CD14-positive monocyte (primary cell): Measurements from ENCODE around the gene CNTNAP2. TPM values are rescaled to one million over a fixed set of nuclear protein-coding genes. Genes with fewer than 3 reads are reported as not detected.

Source experiments
- DNase-seq, 3 donors: peaks; one replicate each; pipeline ENCODE4 v3.0.0-alpha.2; 2011 to 2022
- H2AFZ ChIP-seq: 2 replicates; pipeline ENCODE4 v1.6.0; 2012; ENCODE audit warnings: mild to moderate bottlenecking, low read depth, low read length, inconsistent platforms; ENCODE audit not compliant: insufficient read depth, poor library complexity, severe bottlenecking
- H3K27ac ChIP-seq, 2 donors: 1 replicate in 1 of 2; 2 replicates in 1 of 2; pipeline ENCODE4 v1.5.1; 2012 to 2013; ENCODE audit warnings: low read length in 2 of 2, control low read depth in 1 of 2, inconsistent platforms in 1 of 2, low read depth in 1 of 2, mild to moderate bottlenecking in 1 of 2
- H3K27me3 ChIP-seq, 2 donors: one replicate each; pipeline versions ENCODE4 v1.6.0 to v1.6.1; 2011 to 2013; ENCODE audit warnings: low read length in 2 of 2; ENCODE audit not compliant: control insufficient read depth in 2 of 2, insufficient read depth in 2 of 2
- H3K36me3 ChIP-seq, 2 donors: replicated peaks in 1 of 2; 1 replicate in 1 of 2; 2 replicates in 1 of 2; pipeline versions ENCODE4 v1.5.1 to v1.6.1; 2012 to 2013; ENCODE audit warnings: low read length in 2 of 2, control low read depth in 1 of 2, inconsistent platforms in 1 of 2, mild to moderate bottlenecking in 1 of 2; ENCODE audit not compliant: insufficient read depth in 2 of 2, control insufficient read depth in 1 of 2
- H3K4me1 ChIP-seq, 2 donors: 1 replicate in 1 of 2; 2 replicates in 1 of 2; pipeline versions ENCODE4 v1.5.1 to v1.6.1; 2012 to 2013; ENCODE audit warnings: low read length in 2 of 2, control low read depth in 1 of 2, inconsistent platforms in 1 of 2, mild to moderate bottlenecking in 1 of 2, moderate library complexity in 1 of 2; ENCODE audit not compliant: insufficient read depth in 2 of 2, control insufficient read depth in 1 of 2
- H3K4me2 ChIP-seq: replicated peaks from 2 replicates; pipeline ENCODE3; 2012; ENCODE audit warnings: low read length, moderate library complexity, mild to moderate bottlenecking; ENCODE audit not compliant: poor library complexity, severe bottlenecking; ENCODE audit errors: extremely low read depth
- H3K4me3 ChIP-seq, 3 experiments: fragments of 200-600 bp in 1 of 3; sonication (generic) in 1 of 3; replicated peaks in 1 of 3; 1 replicate in 2 of 3; 2 replicates in 1 of 3; pipeline ENCODE4 v1.5.1; 2011 to 2013; ENCODE audit warnings: low read length in 3 of 3, mild to moderate bottlenecking in 3 of 3, control low read depth in 2 of 3, low read depth in 2 of 3, inconsistent platforms in 1 of 3, moderate library complexity in 1 of 3
- H3K79me2 ChIP-seq: 2 replicates; pipeline ENCODE4 v1.6.0; 2012; ENCODE audit warnings: mild to moderate bottlenecking, control low read depth, inconsistent platforms, low read length, moderate library complexity; ENCODE audit not compliant: insufficient read depth
- H3K9ac ChIP-seq: 2 replicates; pipeline ENCODE4 v1.6.0; 2017; ENCODE audit warnings: low read length, mild to moderate bottlenecking; ENCODE audit not compliant: insufficient read depth, poor library complexity, severe bottlenecking
- H3K9me3 ChIP-seq, 2 donors: replicated peaks in 1 of 2; 1 replicate in 1 of 2; 2 replicates in 1 of 2; pipeline versions ENCODE4 v1.5.1 to v1.6.1; 2012 to 2013; ENCODE audit warnings: low read length in 2 of 2, control low read depth in 1 of 2; ENCODE audit not compliant: control insufficient read depth in 1 of 2, insufficient read depth in 1 of 2
- H4K20me1 ChIP-seq: 2 replicates; pipeline ENCODE4 v1.6.0; 2012; ENCODE audit warnings: mild to moderate bottlenecking, low read length, control low read depth, moderate library complexity; ENCODE audit not compliant: insufficient read depth
- H3K27ac Mint-ChIP-seq, 7 donors: one replicate each; pipeline ENCODE4 v1.8.0; 2020; ENCODE audit warnings: mild to moderate bottlenecking in 7 of 7, mixed read lengths in 7 of 7, moderate library complexity in 6 of 7, inconsistent platforms in 2 of 7
- H3K27me3 Mint-ChIP-seq, 3 donors: one replicate each; pipeline ENCODE4 v1.8.0; 2021 to 2022; ENCODE audit warnings: low read depth in 3 of 3, mild to moderate bottlenecking in 3 of 3, mixed read lengths in 3 of 3, moderate library complexity in 3 of 3, inconsistent platforms in 1 of 3
- H3K36me3 Mint-ChIP-seq, 2 donors: one replicate each; pipeline ENCODE4 v1.8.0; 2020; ENCODE audit warnings: mixed read lengths in 2 of 2, inconsistent platforms in 1 of 2, mild to moderate bottlenecking in 1 of 2
- H3K4me1 Mint-ChIP-seq: one replicate; pipeline ENCODE4 v1.8.0; 2020; ENCODE audit warnings: mild to moderate bottlenecking, mixed read lengths
- H3K4me3 Mint-ChIP-seq, 2 donors: one replicate each; pipeline ENCODE4 v1.8.0; 2020; ENCODE audit warnings: mild to moderate bottlenecking in 2 of 2, mixed read lengths in 2 of 2, moderate library complexity in 1 of 2
- H3K9me3 Mint-ChIP-seq, 7 donors: one replicate each; pipeline ENCODE4 v1.8.0; 2020 to 2022; ENCODE audit warnings: mixed read lengths in 7 of 7, mild to moderate bottlenecking in 6 of 7, moderate library complexity in 6 of 7, inconsistent platforms in 2 of 7
- whole genome bisulfite sequencing: methylation state at CpG from one replicate; pipeline ENCODE4 v1.1.5; 2013; ENCODE audit warnings: missing lambda C conversion rate; ENCODE audit not compliant: insufficient coverage; 5-methylcytosine and 5-hydroxymethylcytosine counted together
- intact Hi-C, 2 donors: fragments of 100-400 bp; cut with micrococcal nuclease; formaldehyde crosslinking; loops; one replicate each; pipeline versions ENCODE4 v1.15.0 to v1.15.1; 2023
- polyA plus RNA-seq, 3 donors: library from polyadenylated mRNA; depleted of rRNA in 1 of 3; unstranded in 2 of 3; stranded (reverse) in 1 of 3; fragments of 300-500 nt in 2 of 3; fragments of >200 nt in 1 of 3; fragmentation: Illumina TruSeq in 2 of 3; gene quantifications; 1 replicate in 2 of 3; 2 replicates in 1 of 3; pipeline ENCODE4 v1.2.3, GENCODE V29; 2012 to 2021
- TF ChIP-seq, protein P1 (sequence below): fragments of 200-600 bp; IDR thresholded peaks from one replicate; pipeline ENCODE4 v1.8.0; 2022; ENCODE audit warnings: antibody characterized with exemption, mild to moderate bottlenecking

CNTNAP2 gene
- polyA plus RNA-seq, 3 donors: 0.01 TPM; not detected in 2

DNA sequence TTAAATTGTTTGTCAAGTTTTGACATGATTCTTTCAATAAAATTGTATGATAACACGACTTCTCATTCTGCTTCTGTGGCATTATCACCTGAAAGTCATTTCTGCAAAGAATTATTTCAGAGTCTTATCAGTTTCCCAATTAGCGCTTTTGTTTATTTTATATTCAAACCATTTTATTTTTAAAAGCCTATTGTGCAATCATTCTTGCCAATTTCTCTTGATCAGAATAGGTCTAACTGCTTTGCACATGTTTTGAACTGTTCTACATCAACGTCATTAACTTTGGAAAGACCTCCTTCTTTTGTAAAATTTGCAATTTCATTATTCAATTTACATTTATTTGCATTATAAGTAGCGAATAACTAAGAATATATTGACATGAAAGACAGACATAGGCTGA is 758.1 kb downstream of the CNTNAP2 start:
- no peak overlapping the region for H3K27ac Mint-ChIP-seq
- DNase-seq: no peak
- no peaks in the 10 kb centered on the region for H3K4me1 Mint-ChIP-seq

DNA sequence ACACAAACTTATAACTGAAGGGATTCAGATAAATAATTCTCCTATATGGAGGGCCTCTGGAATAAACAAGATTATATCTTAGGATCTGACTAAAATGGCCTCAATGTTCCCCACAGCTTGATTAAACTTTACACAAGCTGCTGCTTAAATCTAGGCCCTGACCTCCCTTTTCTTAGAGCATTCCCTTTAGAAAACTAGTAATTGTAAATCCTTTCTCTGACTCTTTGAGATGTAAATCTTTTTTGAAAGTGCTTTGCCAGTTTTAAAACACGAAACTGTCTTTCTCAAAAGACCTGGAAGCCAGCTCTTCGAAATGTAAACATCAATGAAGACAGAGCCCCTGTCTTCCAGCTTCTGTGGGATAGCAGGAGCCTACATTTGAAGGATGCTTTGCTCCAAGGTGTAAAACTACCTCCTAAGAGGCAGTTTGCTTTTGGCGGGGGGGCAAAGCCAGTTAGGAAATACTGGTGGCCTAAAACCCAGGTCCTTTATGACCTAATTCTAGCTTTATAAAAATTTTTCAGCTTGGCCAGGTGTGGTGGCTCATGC is 758.7 kb downstream of the CNTNAP2 start:
- WGBS: 100% methylated on average over 1 of the region's 3 CpGs
- Histone ChIP-seq H3K36me3 (no peaks in the 10 kb centered on the region), H3K27me3 (no peaks in the 10 kb centered on the region), H4K20me1 (no peaks in the 10 kb centered on the region), H3K27ac (no peak overlapping the region), H2AFZ (no peak overlapping the region), H3K4me1 (no peaks in the 10 kb centered on the region), H3K9ac (no peak overlapping the region), H3K9me3 (peaks cover 6 to 11% of the 10 kb centered on the region in 2 donors), H3K4me3 (no peak overlapping the region), H3K79me2 (no peaks in the 10 kb centered on the region), H3K4me2 (no peak overlapping the region)
- H3K27ac Mint-ChIP-seq: no peak overlapping the region
- DNase-seq: no peak
- H3K4me3 Mint-ChIP-seq: no peak overlapping the region
- intact Hi-C loops: no loop called here
- H3K4me1 Mint-ChIP-seq: no peaks in the 10 kb centered on the region
- H3K9me3 Mint-ChIP-seq: peaks cover 0 to 8% (median 4%) of the 10 kb centered on the region in 7 donors
- TF ChIP-seq, protein P1, sequence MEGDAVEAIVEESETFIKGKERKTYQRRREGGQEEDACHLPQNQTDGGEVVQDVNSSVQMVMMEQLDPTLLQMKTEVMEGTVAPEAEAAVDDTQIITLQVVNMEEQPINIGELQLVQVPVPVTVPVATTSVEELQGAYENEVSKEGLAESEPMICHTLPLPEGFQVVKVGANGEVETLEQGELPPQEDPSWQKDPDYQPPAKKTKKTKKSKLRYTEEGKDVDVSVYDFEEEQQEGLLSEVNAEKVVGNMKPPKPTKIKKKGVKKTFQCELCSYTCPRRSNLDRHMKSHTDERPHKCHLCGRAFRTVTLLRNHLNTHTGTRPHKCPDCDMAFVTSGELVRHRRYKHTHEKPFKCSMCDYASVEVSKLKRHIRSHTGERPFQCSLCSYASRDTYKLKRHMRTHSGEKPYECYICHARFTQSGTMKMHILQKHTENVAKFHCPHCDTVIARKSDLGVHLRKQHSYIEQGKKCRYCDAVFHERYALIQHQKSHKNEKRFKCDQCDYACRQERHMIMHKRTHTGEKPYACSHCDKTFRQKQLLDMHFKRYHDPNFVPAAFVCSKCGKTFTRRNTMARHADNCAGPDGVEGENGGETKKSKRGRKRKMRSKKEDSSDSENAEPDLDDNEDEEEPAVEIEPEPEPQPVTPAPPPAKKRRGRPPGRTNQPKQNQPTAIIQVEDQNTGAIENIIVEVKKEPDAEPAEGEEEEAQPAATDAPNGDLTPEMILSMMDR: no peak
- peaks cover 0 to 3% (median 0%) of the 10 kb centered on the region in 3 donors for H3K27me3 Mint-ChIP-seq
- H3K36me3 Mint-ChIP-seq: no peaks in the 10 kb centered on the region

More for the DNA sequence above, 758.1 kb downstream of the CNTNAP2 start:
- Histone ChIP-seq H3K27ac (no peak overlapping the region), H3K4me1 (no peaks in the 10 kb centered on the region), H3K27me3 (no peaks in the 10 kb centered on the region), H3K36me3 (no peaks in the 10 kb centered on the region), H3K4me2 (no peak overlapping the region), H4K20me1 (no peaks in the 10 kb centered on the region), H3K9me3 (peaks cover 6 to 8% of the 10 kb centered on the region in 2 donors), H3K79me2 (no peaks in the 10 kb centered on the region), H3K9ac (no peak overlapping the region), H2AFZ (no peak overlapping the region), H3K4me3 (no peak overlapping the region)
- H3K36me3 Mint-ChIP-seq: no peaks in the 10 kb centered on the region
- intact Hi-C loops: no loop called here
- no CpG with 5 or more reads among the region's 4 CpGs for whole genome bisulfite sequencing
- H3K4me3 Mint-ChIP-seq: no peak overlapping the region
- TF ChIP-seq, protein P1: no peak
- peaks cover 0 to 3% (median 0%) of the 10 kb centered on the region in 3 donors for H3K27me3 Mint-ChIP-seq
- peaks cover 0 to 11% (median 4%) of the 10 kb centered on the region in 7 donors for H3K9me3 Mint-ChIP-seq
